A549 treated with GW870086 at 1 μM for 4 hours (cell line): ENCODE data around the gene EHF. TPM values are rescaled to one million over a fixed set of nuclear protein-coding genes. Genes with fewer than 3 reads are reported as not detected.

Source experiments
- total RNA-seq: library from RNA; stranded (reverse); fragments of 200-300 nt; extraction: Qiagen RNA extraction; gene quantifications from 5 replicates; pipeline ENCODE4 v1.2.3, GENCODE V29; 2022; ENCODE audit warnings: low read depth

The EHF gene
- 0.39 to 0.94 TPM (median 0.74 TPM) in 5 replicates for total RNA-seq

GRCh38 chr11:34620820-34621792, at the start of gene EHF:
TSS of gene EHF (plus strand) at chr11:34621093. CDS start at chr11:34642631, 21,538 bp downstream.

Other genes with a start within 250 kb of the EHF start
- 32.2 to 39.1 TPM (median 38.6 TPM) in 5 replicates for gene CAT, start 182.2 kb upstream of the EHF start, total RNA-seq
- not detected in 5 replicates for gene ELF5, start 107.3 kb upstream of the EHF start, total RNA-seq